GM12878 (cell line): ENCODE results near the gene RASAL2. TPM values are rescaled to one million over a fixed set of nuclear protein-coding genes. Genes with fewer than 3 reads are reported as not detected.

Source experiments
- EGR1 ChIP-seq, 2 experiments: IDR thresholded peaks; 1 replicate in 1 of 2; 2 replicates in 1 of 2; pipeline ENCODE4 v1.6.1; 2011 to 2012; ENCODE audit warnings: low read depth in 2 of 2, low read length in 2 of 2, borderline replicate concordance in 1 of 2, mild to moderate bottlenecking in 1 of 2, moderate library complexity in 1 of 2
- MTA2 ChIP-seq: fragments of 450-650 bp; IDR thresholded peaks from 2 replicates; pipeline ENCODE4 v1.6.1; 2016; ENCODE audit warnings: low read depth, mild to moderate bottlenecking, moderate library complexity
- NBN ChIP-seq: fragments of 450-650 bp; IDR thresholded peaks from 2 replicates; pipeline ENCODE4 v1.6.1; 2016
- RBBP5 ChIP-seq: fragments of 200-600 bp; sonication (generic); conservative IDR thresholded peaks from 2 replicates; pipeline ENCODE4 v1.6.1; 2016
- RELA ChIP-seq: fragments of 450-650 bp; IDR thresholded peaks from 2 replicates; pipeline ENCODE4 v1.8.0; 2014; ENCODE audit warnings: borderline replicate concordance; ENCODE audit not compliant: partially characterized antibody
- SIX5 ChIP-seq: IDR thresholded peaks from 2 replicates; pipeline ENCODE4 v1.6.1; 2011; ENCODE audit warnings: mild to moderate bottlenecking, low read depth, low read length, moderate library complexity; ENCODE audit not compliant: severe bottlenecking
- SMAD1 ChIP-seq: fragments of 450-650 bp; IDR thresholded peaks from 2 replicates; pipeline ENCODE4 v1.6.1; 2018; ENCODE audit warnings: mild to moderate bottlenecking, low read depth; ENCODE audit not compliant: partially characterized antibody
- SMC3 ChIP-seq: IDR thresholded peaks from 2 replicates; pipeline ENCODE4 v1.6.1; 2011; ENCODE audit warnings: low read length, improper control_type of control experiment, borderline replicate concordance
- SUZ12 ChIP-seq: fragments of 200-600 bp; sonication (generic); IDR thresholded peaks from one replicate; pipeline ENCODE4 v1.6.1; 2018; ENCODE audit warnings: antibody characterized with exemption, mild to moderate bottlenecking; ENCODE audit not compliant: unreplicated experiment
- TAF1 ChIP-seq: IDR thresholded peaks from 2 replicates; pipeline ENCODE4 v1.6.1; 2011; ENCODE audit warnings: mild to moderate bottlenecking, low read depth, low read length, borderline replicate concordance
- ZNF24 ChIP-seq: fragments of 450-650 bp; IDR thresholded peaks from 2 replicates; pipeline ENCODE4 v1.6.1; 2017; ENCODE audit warnings: antibody characterized with exemption, mild to moderate bottlenecking
- ZNF384 ChIP-seq: IDR thresholded peaks from 2 replicates; pipeline ENCODE4 v1.6.1; 2012; ENCODE audit warnings: low read depth, mild to moderate bottlenecking, low read length, improper control_type of control experiment, borderline replicate concordance
- polyA plus RNA-seq, 11 experiments: library from polyadenylated mRNA; depleted of rRNA in 4 of 11; unstranded in 6 of 11; stranded (reverse) in 5 of 11; fragments of >200 nt; fragmentation: Nextera tagmentation in 4 of 11; fragmentation: Illumina TruSeq in 1 of 11; extraction: Ambion mirVana in 4 of 11; extraction: Trizol in 1 of 11; gene quantifications; 1 replicate in 1 of 11; 2 replicates in 10 of 11; pipeline versions ENCODE4 v1.2.1 to v1.2.3, GENCODE V29; 2011 to 2016; ENCODE audit warnings: inconsistent platforms in 2 of 11, missing spikeins in 2 of 11, low read depth in 1 of 11
- total RNA-seq, 4 experiments: library from RNA; depleted of rRNA in 3 of 4; stranded (reverse); fragments of >200 nt in 3 of 4; fragmentation: Illumina TruSeq in 1 of 4; extraction: Trizol in 1 of 4; gene quantifications; 2 replicates each; pipeline versions ENCODE4 v1.2.1 to v1.2.3, GENCODE V29; 2013 to 2021
- TF ChIP-seq, protein P1 (sequence below): IDR thresholded peaks from 2 replicates; pipeline ENCODE4 v1.6.1; 2011; ENCODE audit warnings: low read depth, mild to moderate bottlenecking, low read length, moderate library complexity, borderline replicate concordance; ENCODE audit errors: extremely low read depth
- TF ChIP-seq, protein P2 (sequence below): fragments of 450-650 bp; IDR thresholded peaks from 2 replicates; pipeline ENCODE4 v1.6.1; 2018; ENCODE audit warnings: borderline replicate concordance, mild to moderate bottlenecking; ENCODE audit not compliant: partially characterized antibody
- TF ChIP-seq, protein P3 (sequence below): fragments of 450-650 bp; formaldehyde crosslinking; IDR thresholded peaks from 2 replicates; pipeline ENCODE4 v1.5.0; 2022; ENCODE audit warnings: mild to moderate bottlenecking, missing genetic modification characterization
- TF ChIP-seq, protein P4 (sequence below): IDR thresholded peaks from 2 replicates; pipeline ENCODE4 v1.6.1; 2012; ENCODE audit warnings: mild to moderate bottlenecking, low read depth, low read length
- TF ChIP-seq, protein P5 (sequence below), 3 experiments: IDR thresholded peaks in 2 of 3; conservative IDR thresholded peaks in 1 of 3; 2 replicates each; pipeline ENCODE4 v1.5.1; 2011; ENCODE audit warnings: low read depth in 3 of 3, low read length in 3 of 3, mild to moderate bottlenecking in 3 of 3, control low read depth in 2 of 3, moderate library complexity in 2 of 3, inconsistent platforms in 1 of 3, mixed read lengths in 1 of 3; ENCODE audit not compliant: control insufficient read depth in 2 of 3, insufficient read depth in 1 of 3; ENCODE audit errors: extremely low read depth in 1 of 3

The RASAL2 gene
- total and polyA plus RNA-seq, 10 of the 15 experiments (the other 5 are each of a cell fraction or from before 2014, with no cell fraction given): 0.02 to 6.9 (median 0.17) TPM; not detected in 1

DNA sequence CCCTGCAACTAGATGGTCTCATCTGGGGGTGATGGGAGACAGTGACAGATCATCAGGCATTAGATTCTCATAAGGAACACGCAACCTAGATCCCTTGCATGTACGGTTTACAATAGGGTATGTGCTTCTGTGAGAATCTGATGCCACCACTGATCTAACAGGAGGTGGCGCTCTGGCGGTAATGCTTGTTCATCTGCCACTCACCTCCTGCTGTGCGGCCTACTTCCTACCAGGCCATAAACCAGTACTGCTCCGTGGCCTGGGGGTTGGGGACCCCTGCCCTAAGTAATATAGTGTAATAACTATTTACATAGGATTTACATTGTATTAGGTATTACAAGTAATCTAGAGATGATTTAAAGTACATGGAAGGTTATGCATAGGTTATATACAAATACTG, 267.9 kb downstream of the RASAL2 start (continued):
- TF ChIP-seq, protein P1, sequence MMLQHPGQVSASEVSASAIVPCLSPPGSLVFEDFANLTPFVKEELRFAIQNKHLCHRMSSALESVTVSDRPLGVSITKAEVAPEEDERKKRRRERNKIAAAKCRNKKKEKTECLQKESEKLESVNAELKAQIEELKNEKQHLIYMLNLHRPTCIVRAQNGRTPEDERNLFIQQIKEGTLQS: no peak
- no peak for TF ChIP-seq SIX5
- no peak for TF ChIP-seq SUZ12
- TF ChIP-seq EGR1 (IDR thresholded peaks at IDR 0.05; ENCODE audit: borderline replicate concordance in 1 of 2, low read depth in 2 of 2, low read length in 2 of 2): no peak
- TF ChIP-seq RBBP5: no peak
- TF ChIP-seq, protein P2, sequence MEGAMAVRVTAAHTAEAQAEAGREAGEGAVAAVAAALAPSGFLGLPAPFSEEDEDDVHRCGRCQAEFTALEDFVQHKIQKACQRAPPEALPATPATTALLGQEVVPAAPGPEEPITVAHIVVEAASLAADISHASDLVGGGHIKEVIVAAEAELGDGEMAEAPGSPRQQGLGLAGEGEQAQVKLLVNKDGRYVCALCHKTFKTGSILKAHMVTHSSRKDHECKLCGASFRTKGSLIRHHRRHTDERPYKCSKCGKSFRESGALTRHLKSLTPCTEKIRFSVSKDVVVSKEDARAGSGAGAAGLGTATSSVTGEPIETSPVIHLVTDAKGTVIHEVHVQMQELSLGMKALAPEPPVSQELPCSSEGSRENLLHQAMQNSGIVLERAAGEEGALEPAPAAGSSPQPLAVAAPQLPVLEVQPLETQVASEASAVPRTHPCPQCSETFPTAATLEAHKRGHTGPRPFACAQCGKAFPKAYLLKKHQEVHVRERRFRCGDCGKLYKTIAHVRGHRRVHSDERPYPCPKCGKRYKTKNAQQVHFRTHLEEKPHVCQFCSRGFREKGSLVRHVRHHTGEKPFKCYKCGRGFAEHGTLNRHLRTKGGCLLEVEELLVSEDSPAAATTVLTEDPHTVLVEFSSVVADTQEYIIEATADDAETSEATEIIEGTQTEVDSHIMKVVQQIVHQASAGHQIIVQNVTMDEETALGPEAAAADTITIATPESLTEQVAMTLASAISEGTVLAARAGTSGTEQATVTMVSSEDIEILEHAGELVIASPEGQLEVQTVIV: no peak
- TF ChIP-seq, protein P3, sequence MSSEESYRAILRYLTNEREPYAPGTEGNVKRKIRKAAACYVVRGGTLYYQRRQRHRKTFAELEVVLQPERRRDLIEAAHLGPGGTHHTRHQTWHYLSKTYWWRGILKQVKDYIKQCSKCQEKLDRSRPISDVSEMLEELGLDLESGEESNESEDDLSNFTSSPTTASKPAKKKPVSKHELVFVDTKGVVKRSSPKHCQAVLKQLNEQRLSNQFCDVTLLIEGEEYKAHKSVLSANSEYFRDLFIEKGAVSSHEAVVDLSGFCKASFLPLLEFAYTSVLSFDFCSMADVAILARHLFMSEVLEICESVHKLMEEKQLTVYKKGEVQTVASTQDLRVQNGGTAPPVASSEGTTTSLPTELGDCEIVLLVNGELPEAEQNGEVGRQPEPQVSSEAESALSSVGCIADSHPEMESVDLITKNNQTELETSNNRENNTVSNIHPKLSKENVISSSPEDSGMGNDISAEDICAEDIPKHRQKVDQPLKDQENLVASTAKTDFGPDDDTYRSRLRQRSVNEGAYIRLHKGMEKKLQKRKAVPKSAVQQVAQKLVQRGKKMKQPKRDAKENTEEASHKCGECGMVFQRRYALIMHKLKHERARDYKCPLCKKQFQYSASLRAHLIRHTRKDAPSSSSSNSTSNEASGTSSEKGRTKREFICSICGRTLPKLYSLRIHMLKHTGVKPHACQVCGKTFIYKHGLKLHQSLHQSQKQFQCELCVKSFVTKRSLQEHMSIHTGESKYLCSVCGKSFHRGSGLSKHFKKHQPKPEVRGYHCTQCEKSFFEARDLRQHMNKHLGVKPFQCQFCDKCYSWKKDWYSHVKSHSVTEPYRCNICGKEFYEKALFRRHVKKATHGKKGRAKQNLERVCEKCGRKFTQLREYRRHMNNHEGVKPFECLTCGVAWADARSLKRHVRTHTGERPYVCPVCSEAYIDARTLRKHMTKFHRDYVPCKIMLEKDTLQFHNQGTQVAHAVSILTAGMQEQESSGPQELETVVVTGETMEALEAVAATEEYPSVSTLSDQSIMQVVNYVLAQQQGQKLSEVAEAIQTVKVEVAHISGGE (CRISPR knock-in tag): no peak
- peak; percentile 49; the same call in 1 of the 2 replicates for TF ChIP-seq SMC3
- TF ChIP-seq SMAD1: no peak
- no peak for TF ChIP-seq RELA
- TF ChIP-seq, protein P4, sequence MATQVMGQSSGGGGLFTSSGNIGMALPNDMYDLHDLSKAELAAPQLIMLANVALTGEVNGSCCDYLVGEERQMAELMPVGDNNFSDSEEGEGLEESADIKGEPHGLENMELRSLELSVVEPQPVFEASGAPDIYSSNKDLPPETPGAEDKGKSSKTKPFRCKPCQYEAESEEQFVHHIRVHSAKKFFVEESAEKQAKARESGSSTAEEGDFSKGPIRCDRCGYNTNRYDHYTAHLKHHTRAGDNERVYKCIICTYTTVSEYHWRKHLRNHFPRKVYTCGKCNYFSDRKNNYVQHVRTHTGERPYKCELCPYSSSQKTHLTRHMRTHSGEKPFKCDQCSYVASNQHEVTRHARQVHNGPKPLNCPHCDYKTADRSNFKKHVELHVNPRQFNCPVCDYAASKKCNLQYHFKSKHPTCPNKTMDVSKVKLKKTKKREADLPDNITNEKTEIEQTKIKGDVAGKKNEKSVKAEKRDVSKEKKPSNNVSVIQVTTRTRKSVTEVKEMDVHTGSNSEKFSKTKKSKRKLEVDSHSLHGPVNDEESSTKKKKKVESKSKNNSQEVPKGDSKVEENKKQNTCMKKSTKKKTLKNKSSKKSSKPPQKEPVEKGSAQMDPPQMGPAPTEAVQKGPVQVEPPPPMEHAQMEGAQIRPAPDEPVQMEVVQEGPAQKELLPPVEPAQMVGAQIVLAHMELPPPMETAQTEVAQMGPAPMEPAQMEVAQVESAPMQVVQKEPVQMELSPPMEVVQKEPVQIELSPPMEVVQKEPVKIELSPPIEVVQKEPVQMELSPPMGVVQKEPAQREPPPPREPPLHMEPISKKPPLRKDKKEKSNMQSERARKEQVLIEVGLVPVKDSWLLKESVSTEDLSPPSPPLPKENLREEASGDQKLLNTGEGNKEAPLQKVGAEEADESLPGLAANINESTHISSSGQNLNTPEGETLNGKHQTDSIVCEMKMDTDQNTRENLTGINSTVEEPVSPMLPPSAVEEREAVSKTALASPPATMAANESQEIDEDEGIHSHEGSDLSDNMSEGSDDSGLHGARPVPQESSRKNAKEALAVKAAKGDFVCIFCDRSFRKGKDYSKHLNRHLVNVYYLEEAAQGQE: no peak
- no peak for TF ChIP-seq MTA2
- TF ChIP-seq ZNF384: no peak
- no peak for TF ChIP-seq TAF1
- TF ChIP-seq NBN: no peak
- no peak for TF ChIP-seq ZNF24
- TF ChIP-seq, protein P5, sequence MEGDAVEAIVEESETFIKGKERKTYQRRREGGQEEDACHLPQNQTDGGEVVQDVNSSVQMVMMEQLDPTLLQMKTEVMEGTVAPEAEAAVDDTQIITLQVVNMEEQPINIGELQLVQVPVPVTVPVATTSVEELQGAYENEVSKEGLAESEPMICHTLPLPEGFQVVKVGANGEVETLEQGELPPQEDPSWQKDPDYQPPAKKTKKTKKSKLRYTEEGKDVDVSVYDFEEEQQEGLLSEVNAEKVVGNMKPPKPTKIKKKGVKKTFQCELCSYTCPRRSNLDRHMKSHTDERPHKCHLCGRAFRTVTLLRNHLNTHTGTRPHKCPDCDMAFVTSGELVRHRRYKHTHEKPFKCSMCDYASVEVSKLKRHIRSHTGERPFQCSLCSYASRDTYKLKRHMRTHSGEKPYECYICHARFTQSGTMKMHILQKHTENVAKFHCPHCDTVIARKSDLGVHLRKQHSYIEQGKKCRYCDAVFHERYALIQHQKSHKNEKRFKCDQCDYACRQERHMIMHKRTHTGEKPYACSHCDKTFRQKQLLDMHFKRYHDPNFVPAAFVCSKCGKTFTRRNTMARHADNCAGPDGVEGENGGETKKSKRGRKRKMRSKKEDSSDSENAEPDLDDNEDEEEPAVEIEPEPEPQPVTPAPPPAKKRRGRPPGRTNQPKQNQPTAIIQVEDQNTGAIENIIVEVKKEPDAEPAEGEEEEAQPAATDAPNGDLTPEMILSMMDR (IDR thresholded peaks at IDR 0.05 in 2 of 3, conservative IDR thresholded peaks at IDR 0.05 in 1 of 3; ENCODE audit: control insufficient read depth in 2 of 3, extremely low read depth in 1 of 3, insufficient read depth in 1 of 3, low read depth in 3 of 3, low read length in 3 of 3): peak; percentile 31 to 56 (median 39); a peak in 4 of 6 replicates
